NCI-H1694 treated with DMSO at 0.1 percent for 48 hours (cell line): ENCODE measurements around the gene RABGGTB.
"Not testable (repeated sequence)": the region's sequence is repeated elsewhere in the genome, so short reads cannot be mapped to it uniquely, and the experiment has no call there.

ENCODE experiments used
- DNase-seq: peaks from one replicate; lab custom pipeline; 2025; lab: John Stamatoyannopoulos, UW

RABGGTB gene

GRCh38 chr1:75785983-75786853 is at the start of gene RABGGTB:
Gene RABGGTB, plus strand, starts transcription at chr1:75786256. Its CDS starts 16 bp downstream, at chr1:75786272.
- DNase-seq, result peak; percentile 94

GRCh38 chr1:75742047-75742625 is 43.9 kb upstream of the RABGGTB start:
- DNase-seq, result no peak

GRCh38 chr1:75745276-75745675 is 40.8 kb upstream of the RABGGTB start:
- DNase-seq, result no peak

GRCh38 chr1:75757210-75757609 is 28.8 kb upstream of the RABGGTB start:
- DNase-seq, result not testable (repeated sequence)

- DNase-seq, result not testable (repeated sequence)
Measured at GRCh38 chr1:75758543-75758942, 27.5 kb upstream of the RABGGTB start.

- no peak for DNase-seq
Measured at GRCh38 chr1:75764057-75764655, 21.9 kb upstream of the RABGGTB start.

GRCh38 chr1:75765697-75766355 is 20.2 kb upstream of the RABGGTB start:
- no peak for DNase-seq

- no peak for DNase-seq
Measured at GRCh38 chr1:75768016-75768415, 18.0 kb upstream of the RABGGTB start.

- DNase-seq, result no peak
Measured at GRCh38 chr1:75770761-75771160, 15.3 kb upstream of the RABGGTB start.

- DNase-seq, result no peak
Measured at GRCh38 chr1:75771978-75772377, 14.1 kb upstream of the RABGGTB start.

GRCh38 chr1:75777812-75778211 is 8.2 kb upstream of the RABGGTB start:
- not testable (repeated sequence) for DNase-seq

- not testable (repeated sequence) for DNase-seq
Measured at GRCh38 chr1:75778694-75779093, 7.4 kb upstream of the RABGGTB start.

- DNase-seq, result not testable (repeated sequence)
Measured at GRCh38 chr1:75780183-75780582, 5.9 kb upstream of the RABGGTB start.

- DNase-seq, result not testable (repeated sequence)
Measured at GRCh38 chr1:75783920-75784319, 2.1 kb upstream of the RABGGTB start.

GRCh38 chr1:75785320-75785982 is 605 bp upstream of the RABGGTB start:
- no peak for DNase-seq

GRCh38 chr1:75786901-75787493 is 941 bp downstream of the RABGGTB start:
- DNase-seq, result no peak

- no peak for DNase-seq
Measured at GRCh38 chr1:75787524-75787923, 1.5 kb downstream of the RABGGTB start.

- no peak for DNase-seq
Measured at GRCh38 chr1:75789988-75790387, 3.9 kb downstream of the RABGGTB start.

- no peak for DNase-seq
Measured at GRCh38 chr1:75791022-75791421, 5.0 kb downstream of the RABGGTB start.

- DNase-seq, result no peak
Measured at GRCh38 chr1:75792091-75792490, 6.0 kb downstream of the RABGGTB start.

- DNase-seq, result no peak
Measured at GRCh38 chr1:75794382-75794781, 8.3 kb downstream of the RABGGTB start.
